GM13977 (cell line): ENCODE data around the gene SLC5A10.

Experiments used
- DNase-seq: peaks from one replicate; pipeline ENCODE4 v3.0.0; 2012; ENCODE audit warnings: low spot score
- in situ Hi-C: fragments of 300-500 bp; cut with MboI; formaldehyde crosslinking; loops from one replicate; pipeline ENCODE4 v1.12.0; 2022; ENCODE audit warnings: low sequenced_read_pairs, low pct_unique_long_range_greater_than_20kb, mixed read lengths, inconsistent platforms; ENCODE audit not compliant: unreplicated experiment
- TF ChIP-seq, protein P1 (sequence below): IDR thresholded peaks from 2 replicates; pipeline ENCODE4 v1.5.1; 2012; ENCODE audit warnings: mild to moderate bottlenecking, control low read depth; ENCODE audit not compliant: insufficient read depth; ENCODE audit errors: extremely low read depth, missing control alignments

The SLC5A10 gene

DNA sequence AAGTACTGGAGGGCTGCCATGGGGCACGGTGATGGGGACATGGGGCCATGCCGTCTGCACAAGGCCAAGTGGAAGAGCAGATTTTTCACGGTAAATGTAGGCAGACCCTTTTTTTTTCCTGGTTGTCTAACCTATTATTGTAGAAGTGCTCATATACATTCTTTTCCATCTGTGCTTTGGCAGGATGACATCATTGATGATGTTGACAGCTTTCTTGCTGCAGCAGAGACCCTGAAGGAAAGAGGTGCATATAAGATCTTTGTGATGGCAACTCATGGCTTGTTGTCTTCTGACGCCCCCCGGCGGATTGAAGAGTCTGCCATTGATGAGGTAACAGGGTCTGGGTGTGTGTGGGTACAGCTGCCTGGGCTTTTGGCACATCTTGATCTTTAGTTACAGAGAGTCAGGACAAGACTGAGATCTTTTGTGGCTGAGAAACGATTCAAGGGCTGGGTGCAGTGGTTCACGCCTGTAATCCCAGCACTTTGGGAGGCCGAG is 23.3 kb upstream of the SLC5A10 start:
- TF ChIP-seq, protein P1, sequence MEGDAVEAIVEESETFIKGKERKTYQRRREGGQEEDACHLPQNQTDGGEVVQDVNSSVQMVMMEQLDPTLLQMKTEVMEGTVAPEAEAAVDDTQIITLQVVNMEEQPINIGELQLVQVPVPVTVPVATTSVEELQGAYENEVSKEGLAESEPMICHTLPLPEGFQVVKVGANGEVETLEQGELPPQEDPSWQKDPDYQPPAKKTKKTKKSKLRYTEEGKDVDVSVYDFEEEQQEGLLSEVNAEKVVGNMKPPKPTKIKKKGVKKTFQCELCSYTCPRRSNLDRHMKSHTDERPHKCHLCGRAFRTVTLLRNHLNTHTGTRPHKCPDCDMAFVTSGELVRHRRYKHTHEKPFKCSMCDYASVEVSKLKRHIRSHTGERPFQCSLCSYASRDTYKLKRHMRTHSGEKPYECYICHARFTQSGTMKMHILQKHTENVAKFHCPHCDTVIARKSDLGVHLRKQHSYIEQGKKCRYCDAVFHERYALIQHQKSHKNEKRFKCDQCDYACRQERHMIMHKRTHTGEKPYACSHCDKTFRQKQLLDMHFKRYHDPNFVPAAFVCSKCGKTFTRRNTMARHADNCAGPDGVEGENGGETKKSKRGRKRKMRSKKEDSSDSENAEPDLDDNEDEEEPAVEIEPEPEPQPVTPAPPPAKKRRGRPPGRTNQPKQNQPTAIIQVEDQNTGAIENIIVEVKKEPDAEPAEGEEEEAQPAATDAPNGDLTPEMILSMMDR, result peak; percentile 12
- in situ Hi-C loops, result loop anchor here (25.0 kb wide), 1 partner anchor 116 kb away; no protein-coding TSS in a partner anchor
- no peak for DNase-seq

DNA sequence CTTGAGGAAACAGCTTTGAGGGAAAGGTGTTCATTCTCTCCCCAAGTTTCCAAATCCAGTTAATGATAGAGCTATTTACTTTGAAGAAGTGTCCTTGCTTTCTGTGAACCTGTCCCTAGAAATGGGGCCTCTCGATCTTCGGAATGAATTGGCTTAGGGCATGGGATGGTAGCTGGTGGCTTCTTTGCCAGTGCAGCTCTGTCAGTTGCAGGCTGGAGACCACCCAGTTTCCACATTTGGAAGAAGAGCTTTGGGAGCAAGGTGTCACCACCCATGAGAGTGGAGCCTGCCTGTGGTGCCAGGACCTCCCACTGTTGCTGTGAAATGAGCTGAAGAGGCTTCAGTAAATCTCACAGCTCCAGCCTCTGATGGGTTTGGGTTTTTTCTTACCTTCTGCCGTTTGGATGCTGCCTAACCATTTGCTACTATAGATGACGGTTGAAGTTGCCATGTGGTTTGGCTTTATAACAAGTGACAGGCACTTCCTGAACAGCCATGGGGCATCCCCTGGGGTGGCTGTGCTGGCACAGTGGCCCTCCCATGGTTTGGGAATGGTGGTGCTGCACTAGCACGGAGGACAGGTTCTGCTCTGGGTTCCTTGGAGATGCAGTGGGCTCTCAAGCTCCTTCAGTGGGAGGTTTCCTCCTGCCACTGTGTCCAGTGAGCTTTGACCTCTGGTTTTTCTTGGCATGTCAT is 19.5 kb upstream of the SLC5A10 start:
- in situ Hi-C loops, result loop anchor here (25.0 kb wide), 1 partner anchor 120 kb away; no protein-coding TSS in a partner anchor
- TF ChIP-seq, protein P1, result no peak
- no peak for DNase-seq

GRCh38 chr17:18933102-18934058 is 18.6 kb upstream of the SLC5A10 start:
- in situ Hi-C loops, result loop anchor here (25.0 kb wide), 1 partner anchor 121 kb away; no protein-coding TSS in a partner anchor
- TF ChIP-seq, protein P1, result no peak
- no peak for DNase-seq

GRCh38 chr17:18937981-18938691 is 13.8 kb upstream of the SLC5A10 start:
- DNase-seq, result no peak
- in situ Hi-C loops, result loop anchor here (25.0 kb wide), 1 partner anchor 126 kb away; no protein-coding TSS in a partner anchor
- TF ChIP-seq, protein P1, result no peak

- in situ Hi-C loops, result loop anchor here (25.0 kb wide), 1 partner anchor 126 kb away; no protein-coding TSS in a partner anchor
- TF ChIP-seq, protein P1, result no peak
- DNase-seq, result no peak
Measured at GRCh38 chr17:18938692-18939023, 13.3 kb upstream of the SLC5A10 start.

DNA sequence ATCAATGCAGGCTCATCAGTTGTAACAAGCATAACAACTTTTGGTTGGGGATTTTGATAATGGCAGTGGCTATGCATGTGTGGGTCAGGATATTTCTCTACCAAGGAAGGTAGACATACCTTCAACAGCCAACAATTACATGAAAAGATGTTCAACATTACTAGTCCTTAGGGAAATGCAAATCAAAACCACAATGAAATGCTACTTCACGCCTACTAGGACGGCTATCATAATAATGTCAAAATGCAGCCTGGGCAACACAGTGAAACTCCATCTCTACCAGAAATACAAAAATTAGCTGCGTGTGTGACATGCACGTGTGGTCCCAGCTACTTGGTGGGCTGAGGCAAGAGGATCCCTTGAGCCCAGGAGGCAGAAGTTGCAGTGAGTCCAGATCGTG is 7.3 kb upstream of the SLC5A10 start:
- TF ChIP-seq, protein P1, result no peak
- no peak for DNase-seq
- in situ Hi-C loops, result loop anchor here (25.0 kb wide), 1 partner anchor 132 kb away; no protein-coding TSS in a partner anchor
